Trophoblast cell (in vitro differentiated cells and primary cell): ENCODE measurements around the gene COL4A1.

Source experiments
- DNase-seq, 2 donors: peaks; one replicate each; pipeline ENCODE4 v3.0.0-alpha.2; 2016
- H2AFZ ChIP-seq: 2 replicates; pipeline ENCODE4 v1.6.1; 2013; ENCODE audit warnings: low read length, moderate library complexity, mild to moderate bottlenecking; ENCODE audit not compliant: insufficient read depth, poor library complexity
- H2AK5ac ChIP-seq: 2 replicates; pipeline ENCODE4 v1.6.1; 2013; ENCODE audit warnings: mild to moderate bottlenecking, low read length
- H2BK120ac ChIP-seq: 2 replicates; pipeline ENCODE4 v1.6.1; 2013; ENCODE audit warnings: low read length, mild to moderate bottlenecking, moderate library complexity; ENCODE audit not compliant: insufficient read depth, poor library complexity
- H2BK12ac ChIP-seq: 2 replicates; pipeline ENCODE4 v1.6.1; 2013; ENCODE audit warnings: mild to moderate bottlenecking, low read length, moderate library complexity
- H2BK5ac ChIP-seq: 2 replicates; pipeline ENCODE4 v1.6.1; 2013; ENCODE audit warnings: low read length, low read depth, moderate library complexity, mild to moderate bottlenecking; ENCODE audit not compliant: poor library complexity
- H3K14ac ChIP-seq: 2 replicates; pipeline ENCODE4 v1.6.1; 2013; ENCODE audit warnings: mild to moderate bottlenecking, low read length
- H3K18ac ChIP-seq: 2 replicates; pipeline ENCODE4 v1.6.1; 2013; ENCODE audit warnings: mild to moderate bottlenecking, low read length
- H3K23ac ChIP-seq: 2 replicates; pipeline ENCODE4 v1.6.1; 2013; ENCODE audit warnings: low read length
- H3K27ac ChIP-seq: 2 replicates; pipeline ENCODE4 v1.5.1; 2013; ENCODE audit warnings: low read depth, mild to moderate bottlenecking, inconsistent platforms, low read length, moderate library complexity
- H3K27me3 ChIP-seq: 2 replicates; pipeline ENCODE4 v1.6.1; 2013; ENCODE audit warnings: inconsistent platforms, mild to moderate bottlenecking, low read length, moderate library complexity; ENCODE audit not compliant: insufficient read depth
- H3K36me3 ChIP-seq, 2 experiments: 1 replicate in 1 of 2; 2 replicates in 1 of 2; pipeline ENCODE4 v1.6.1; 2013; ENCODE audit warnings: low read length in 2 of 2, mild to moderate bottlenecking in 2 of 2, moderate library complexity in 1 of 2; ENCODE audit not compliant: insufficient read depth in 2 of 2, control insufficient read depth in 1 of 2
- H3K4ac ChIP-seq: 2 replicates; pipeline ENCODE4 v1.6.1; 2013; ENCODE audit warnings: low read depth, mild to moderate bottlenecking, low read length, moderate library complexity
- H3K4me1 ChIP-seq, 2 experiments: 1 replicate in 1 of 2; 2 replicates in 1 of 2; pipeline ENCODE4 v1.6.1; 2013; ENCODE audit warnings: low read length in 2 of 2, mild to moderate bottlenecking in 2 of 2, moderate library complexity in 1 of 2; ENCODE audit not compliant: insufficient read depth in 2 of 2, control insufficient read depth in 1 of 2
- H3K4me2 ChIP-seq: 2 replicates; pipeline ENCODE4 v1.6.1; 2013; ENCODE audit warnings: inconsistent platforms, mild to moderate bottlenecking, low read length, moderate library complexity
- H3K4me3 ChIP-seq: 2 replicates; pipeline ENCODE4 v1.5.1; 2013; ENCODE audit warnings: mild to moderate bottlenecking, low read depth, low read length, inconsistent platforms
- H3K79me1 ChIP-seq: one replicate; pipeline ENCODE4 v1.6.1; 2013; ENCODE audit warnings: low read length
- H3K79me2 ChIP-seq: 2 replicates; pipeline ENCODE4 v1.6.1; 2013; ENCODE audit warnings: low read length, mild to moderate bottlenecking; ENCODE audit not compliant: control insufficient read depth, insufficient read depth, poor library complexity
- H3K9ac ChIP-seq: 2 replicates; pipeline ENCODE4 v1.6.1; 2013; ENCODE audit warnings: mild to moderate bottlenecking, low read length
- H3K9me3 ChIP-seq: 2 replicates; pipeline ENCODE4 v1.6.1; 2013; ENCODE audit warnings: low read depth, mild to moderate bottlenecking, control low read depth, inconsistent platforms, low read length; ENCODE audit not compliant: insufficient read depth
- H4K12ac ChIP-seq: 2 replicates; pipeline ENCODE4 v1.6.1; 2013; ENCODE audit warnings: low read depth, mild to moderate bottlenecking, low read length, moderate library complexity
- H4K8ac ChIP-seq: 2 replicates; pipeline ENCODE4 v1.6.1; 2013; ENCODE audit warnings: low read depth, mild to moderate bottlenecking, low read length, moderate library complexity
- H4K91ac ChIP-seq: one replicate; pipeline ENCODE4 v1.6.1; 2013; ENCODE audit warnings: low read depth, mild to moderate bottlenecking, low read length, moderate library complexity
- WGBS: extraction: QIAGEN DNeasy Blood & Tissue Kit; methylation state at CpG from one replicate; pipeline ENCODE4 v1.1.7; 2013; ENCODE audit warnings: missing lambda C conversion rate; ENCODE audit not compliant: insufficient read length, insufficient coverage; ENCODE audit errors: extremely low coverage; 5-methylcytosine and 5-hydroxymethylcytosine counted together

Gene COL4A1

GRCh38 chr13:110272651-110273050, 34.3 kb downstream of the COL4A1 start:
- Histone ChIP-seq H3K27ac (no peak overlapping the region), H3K4ac (no peak overlapping the region), H2BK12ac (no peak overlapping the region), H2AK5ac (no peak overlapping the region), H3K27me3 (no peaks in the 10 kb centered on the region), H2AFZ (no peak overlapping the region), H3K79me2 (no peaks in the 10 kb centered on the region), H2BK5ac (no peak overlapping the region), H3K79me1 (no peaks in the 10 kb centered on the region), H4K91ac (no peak overlapping the region), H3K23ac (no peak overlapping the region), H2BK120ac (no peak overlapping the region), H3K14ac (no peak overlapping the region), H3K4me1 (no peaks in the 10 kb centered on the region), H3K36me3 (peaks cover 9 to 31% of the 10 kb centered on the region in 2 experiments), H3K9ac (no peak overlapping the region), H4K12ac (no peak overlapping the region), H3K9me3 (peaks cover 2% of the 10 kb centered on the region), H3K4me2 (no peak overlapping the region), H3K18ac (no peak overlapping the region), H3K4me3 (no peak overlapping the region), H4K8ac (no peak overlapping the region)
- WGBS, result no CpG with 5 or more reads among the region's 6 CpGs
- no peak for DNase-seq

GRCh38 chr13:110272227-110272626, 34.7 kb downstream of the COL4A1 start:
- no peak overlapping the region for H2AFZ ChIP-seq
- peak in 1 of 2 donors; percentile 30 for DNase-seq

GRCh38 chr13:110271313-110271712, 35.6 kb downstream of the COL4A1 start:
- no peak overlapping the region for H4K8ac ChIP-seq
- no peak overlapping the region for H2BK5ac ChIP-seq
- H4K12ac ChIP-seq, result no peak overlapping the region
- H3K4me1 ChIP-seq, result peaks cover 2 to 6% of the 10 kb centered on the region in 2 experiments
- H4K91ac ChIP-seq, result no peak overlapping the region
- no peaks in the 10 kb centered on the region for H3K79me2 ChIP-seq
- no peak overlapping the region for H2BK12ac ChIP-seq
- no peak overlapping the region for H3K23ac ChIP-seq
- no peak overlapping the region for H2AK5ac ChIP-seq
- H3K36me3 ChIP-seq, result peaks cover 10 to 31% of the 10 kb centered on the region in 2 experiments
- no peak overlapping the region for H3K4me3 ChIP-seq
- H3K14ac ChIP-seq, result no peak overlapping the region
- H2BK120ac ChIP-seq, result no peak overlapping the region
- no peaks in the 10 kb centered on the region for H3K27me3 ChIP-seq
- no peak overlapping the region for H3K18ac ChIP-seq
- H2AFZ ChIP-seq, result no peak overlapping the region
- no peak for DNase-seq
- H3K79me1 ChIP-seq, result no peaks in the 10 kb centered on the region
- no CpG with 5 or more reads among the region's 5 CpGs for WGBS
- peak overlapping the region; percentile 6 for H3K4ac ChIP-seq
- no peak overlapping the region for H3K9ac ChIP-seq
- H3K9me3 ChIP-seq, result peaks cover 2% of the 10 kb centered on the region
- no peak overlapping the region for H3K4me2 ChIP-seq
- no peak overlapping the region for H3K27ac ChIP-seq

More at GRCh38 chr13:110272227-110272626, 34.7 kb downstream of the COL4A1 start:
- Histone ChIP-seq H3K4ac (no peak overlapping the region), H2AK5ac (no peak overlapping the region), H3K14ac (no peak overlapping the region), H2BK5ac (no peak overlapping the region), H3K4me2 (no peak overlapping the region), H4K91ac (no peak overlapping the region), H3K18ac (no peak overlapping the region), H3K4me3 (no peak overlapping the region), H3K27me3 (no peaks in the 10 kb centered on the region), H4K8ac (no peak overlapping the region), H3K23ac (no peak overlapping the region), H3K36me3 (peaks cover 9 to 30% of the 10 kb centered on the region in 2 experiments), H3K9me3 (peaks cover 2% of the 10 kb centered on the region), H2BK12ac (no peak overlapping the region), H4K12ac (no peak overlapping the region), H3K4me1 (peaks cover 0 to under 1% of the 10 kb centered on the region in 2 experiments), H3K9ac (no peak overlapping the region), H2BK120ac (no peak overlapping the region), H3K79me2 (no peaks in the 10 kb centered on the region), H3K27ac (no peak overlapping the region), H3K79me1 (no peaks in the 10 kb centered on the region)
- WGBS, result no CpG with 5 or more reads among the region's 5 CpGs

- no peak overlapping the region for H3K4me3 ChIP-seq
- no peak overlapping the region for H2BK120ac ChIP-seq
- peaks cover 17 to 31% of the 10 kb centered on the region in 2 experiments for H3K36me3 ChIP-seq
- H3K27me3 ChIP-seq, result no peaks in the 10 kb centered on the region
- peak overlapping the region; percentile 63 for H3K18ac ChIP-seq
- H3K27ac ChIP-seq, result no peak overlapping the region
- no peaks in the 10 kb centered on the region for H3K79me1 ChIP-seq
- no CpG with 5 or more reads among the region's 7 CpGs for WGBS
- no peak for DNase-seq
- no peak overlapping the region for H2BK12ac ChIP-seq
- H4K91ac ChIP-seq, result no peak overlapping the region
- peaks cover 2% of the 10 kb centered on the region for H3K79me2 ChIP-seq
- H3K4ac ChIP-seq, result no peak overlapping the region
- H2AFZ ChIP-seq, result no peak overlapping the region
- peaks cover 10 to 14% of the 10 kb centered on the region in 2 experiments for H3K4me1 ChIP-seq
- H2BK5ac ChIP-seq, result no peak overlapping the region
- no peak overlapping the region for H3K4me2 ChIP-seq
- no peak overlapping the region for H3K14ac ChIP-seq
- H4K8ac ChIP-seq, result no peak overlapping the region
- H4K12ac ChIP-seq, result no peak overlapping the region
- peaks cover 2% of the 10 kb centered on the region for H3K9me3 ChIP-seq
- H3K9ac ChIP-seq, result no peak overlapping the region
- no peak overlapping the region for H2AK5ac ChIP-seq
- H3K23ac ChIP-seq, result no peak overlapping the region
Observed at GRCh38 chr13:110270507-110270906, 36.5 kb downstream of the COL4A1 start.
